ENCODE measurements around the gene GTF2H4.
A peak's percentile ranks its signal among the peaks of the same experiment; 100 is the strongest.
"Not testable (repeated sequence)": the region's sequence is repeated elsewhere in the genome, so short reads cannot be mapped to it uniquely, and the experiment has no call there.

GTF2H4 gene

DNA sequence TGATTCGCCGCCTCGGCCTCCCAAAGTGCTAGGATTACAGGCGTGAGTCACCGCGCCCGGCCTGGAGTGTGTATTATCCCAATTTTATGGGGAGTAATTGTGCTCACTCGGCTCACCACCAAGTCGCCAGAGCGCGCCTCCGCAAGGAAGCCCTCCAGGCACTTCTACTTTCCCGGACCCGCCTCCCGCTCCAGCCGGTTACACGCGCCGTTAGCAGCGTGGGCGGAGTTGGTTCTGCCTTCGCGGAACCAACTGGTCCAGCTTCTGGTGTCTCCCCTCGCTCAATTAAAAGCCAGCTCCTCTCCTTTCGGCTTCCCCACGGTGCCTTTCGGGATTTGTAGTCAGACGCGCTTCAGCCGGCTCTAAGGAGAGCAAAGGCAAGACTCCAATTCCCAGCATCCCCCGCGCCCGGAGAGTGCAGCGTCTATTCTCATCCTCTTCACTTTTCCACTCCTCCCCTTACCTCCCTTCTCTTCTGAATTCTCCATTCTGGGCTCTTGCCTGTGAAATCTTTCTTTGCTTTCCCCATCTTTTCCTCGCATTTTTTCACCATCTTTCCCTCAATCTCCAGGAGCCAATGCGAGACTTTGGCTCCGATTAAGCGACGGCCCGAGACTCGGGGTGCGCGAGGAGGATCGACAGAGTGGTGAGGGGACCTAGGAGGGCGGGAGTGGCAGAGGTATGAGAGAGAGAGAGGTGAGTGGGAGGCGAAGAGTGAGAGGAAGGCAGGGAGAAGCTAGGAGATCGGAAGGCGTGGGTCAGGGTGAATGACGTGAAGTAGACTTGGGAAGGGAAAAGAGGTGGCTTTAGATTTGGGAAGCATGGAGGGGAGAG lies at the start of gene GTF2H4:
TSS of gene GTF2H4 (plus strand) at position 450 of the 834 bp plus-strand sequence.
- no peak for FAIRE-seq
- peak; percentile 81 for DNase-seq (ENCODE audit: insufficient read length, low spot score)
- TF ChIP-seq, protein P1, sequence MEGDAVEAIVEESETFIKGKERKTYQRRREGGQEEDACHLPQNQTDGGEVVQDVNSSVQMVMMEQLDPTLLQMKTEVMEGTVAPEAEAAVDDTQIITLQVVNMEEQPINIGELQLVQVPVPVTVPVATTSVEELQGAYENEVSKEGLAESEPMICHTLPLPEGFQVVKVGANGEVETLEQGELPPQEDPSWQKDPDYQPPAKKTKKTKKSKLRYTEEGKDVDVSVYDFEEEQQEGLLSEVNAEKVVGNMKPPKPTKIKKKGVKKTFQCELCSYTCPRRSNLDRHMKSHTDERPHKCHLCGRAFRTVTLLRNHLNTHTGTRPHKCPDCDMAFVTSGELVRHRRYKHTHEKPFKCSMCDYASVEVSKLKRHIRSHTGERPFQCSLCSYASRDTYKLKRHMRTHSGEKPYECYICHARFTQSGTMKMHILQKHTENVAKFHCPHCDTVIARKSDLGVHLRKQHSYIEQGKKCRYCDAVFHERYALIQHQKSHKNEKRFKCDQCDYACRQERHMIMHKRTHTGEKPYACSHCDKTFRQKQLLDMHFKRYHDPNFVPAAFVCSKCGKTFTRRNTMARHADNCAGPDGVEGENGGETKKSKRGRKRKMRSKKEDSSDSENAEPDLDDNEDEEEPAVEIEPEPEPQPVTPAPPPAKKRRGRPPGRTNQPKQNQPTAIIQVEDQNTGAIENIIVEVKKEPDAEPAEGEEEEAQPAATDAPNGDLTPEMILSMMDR (IDR thresholded peaks at IDR 0.05; ENCODE audit: insufficient read depth, missing control alignments): no peak

DNA sequence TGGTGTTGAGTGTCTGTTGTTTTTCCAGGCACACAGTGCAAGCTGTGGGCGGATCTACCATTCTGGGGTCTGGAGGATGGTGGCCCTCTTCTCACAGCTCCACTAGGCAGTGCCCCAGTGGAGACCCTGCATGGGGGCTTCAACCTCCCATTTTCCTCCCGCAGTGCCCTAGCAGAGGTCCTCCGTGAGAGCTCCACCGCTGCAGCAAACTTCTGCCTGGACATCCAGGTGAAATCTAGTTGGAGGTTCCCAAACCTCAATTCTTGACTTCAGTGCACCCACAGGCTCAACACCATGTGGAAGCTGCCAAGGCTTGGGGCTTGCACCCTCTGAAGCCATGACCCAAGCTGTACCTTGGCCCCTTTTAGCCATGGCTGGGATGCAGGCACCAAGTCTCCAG lies 48.3 kb upstream of the GTF2H4 start:
- DNase-seq (ENCODE audit: insufficient read length, low spot score); FAIRE-seq: not testable (repeated sequence)

DNA sequence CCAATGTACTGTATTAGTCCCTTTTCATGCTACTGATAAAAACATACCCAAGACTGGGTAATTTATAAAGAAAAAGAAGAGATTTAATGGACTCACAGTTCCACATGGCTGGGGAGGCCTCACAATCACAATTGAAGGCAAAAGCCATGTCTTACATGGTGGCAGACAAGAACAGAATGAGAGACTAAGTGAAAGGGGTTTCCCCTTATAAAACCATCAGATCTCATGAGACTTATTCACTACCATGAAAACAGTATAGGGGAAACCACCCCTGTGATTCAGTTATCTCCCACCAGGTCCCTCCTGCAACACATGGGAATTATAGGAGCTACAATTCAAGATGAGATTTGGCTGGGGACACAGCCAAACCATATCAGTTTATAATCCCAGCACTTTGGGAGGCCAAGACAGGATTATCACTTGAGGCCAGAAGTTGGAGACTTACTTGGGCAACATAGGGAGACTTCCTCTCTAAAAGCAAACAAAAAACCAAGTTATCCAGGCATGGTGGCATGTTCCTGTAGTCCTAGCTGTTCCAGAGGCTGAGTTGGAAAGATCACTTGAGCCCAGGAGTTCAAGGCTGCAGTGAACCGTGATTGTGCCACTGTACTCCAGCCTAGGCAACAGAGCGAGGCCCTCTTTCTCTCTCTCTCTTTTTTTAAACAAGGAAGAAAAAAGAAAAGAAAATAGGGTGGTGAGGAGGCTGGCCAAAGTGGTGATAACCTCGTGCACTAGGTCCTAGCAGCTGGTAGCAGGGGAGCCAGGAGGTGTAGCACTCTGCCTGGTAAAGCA lies 46.6 kb upstream of the GTF2H4 start:
- DNase-seq (ENCODE audit: insufficient read length, low spot score): no peak
- TF ChIP-seq, protein P1 (IDR thresholded peaks at IDR 0.05; ENCODE audit: insufficient read depth, missing control alignments): no peak
- FAIRE-seq: no peak

DNA sequence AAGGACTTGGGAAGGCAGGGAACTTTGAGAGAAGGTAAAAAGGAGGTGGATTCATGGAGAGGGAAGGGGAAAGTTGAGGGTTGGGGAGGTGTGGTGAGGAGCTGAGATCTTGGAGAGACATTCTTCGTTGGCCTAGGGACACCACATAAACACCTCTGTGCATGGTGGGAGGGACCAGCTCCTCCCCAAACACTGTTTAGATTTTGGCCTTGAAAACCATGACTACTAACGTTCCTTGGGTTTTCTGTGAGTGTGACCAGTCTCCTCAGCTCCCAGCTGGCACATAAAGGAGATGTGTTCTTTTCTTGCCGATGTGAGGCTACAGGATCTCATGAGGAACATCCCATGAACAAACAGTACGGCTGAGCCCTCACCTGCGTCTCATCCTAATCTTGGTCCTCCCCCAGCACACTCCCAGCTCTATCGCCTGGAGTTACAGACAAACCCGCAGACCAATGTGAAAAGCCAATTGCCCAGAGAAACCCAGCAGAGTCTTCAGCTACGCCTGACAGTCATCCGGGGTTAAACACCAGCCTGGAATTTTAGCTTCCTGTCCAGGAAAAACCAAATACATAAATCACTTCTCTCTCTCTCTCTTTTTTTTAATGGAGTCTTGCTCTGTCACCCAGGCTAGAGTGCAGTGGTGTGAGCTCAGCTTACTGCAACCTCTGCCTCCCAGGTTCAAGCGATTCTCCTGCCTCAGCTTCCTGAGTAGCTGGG lies 45.7 kb upstream of the GTF2H4 start:
- TF ChIP-seq, protein P1 (IDR thresholded peaks at IDR 0.05; ENCODE audit: insufficient read depth, missing control alignments): no peak
- FAIRE-seq (no peak), DNase-seq (ENCODE audit: insufficient read length, low spot score) (no peak)

DNA sequence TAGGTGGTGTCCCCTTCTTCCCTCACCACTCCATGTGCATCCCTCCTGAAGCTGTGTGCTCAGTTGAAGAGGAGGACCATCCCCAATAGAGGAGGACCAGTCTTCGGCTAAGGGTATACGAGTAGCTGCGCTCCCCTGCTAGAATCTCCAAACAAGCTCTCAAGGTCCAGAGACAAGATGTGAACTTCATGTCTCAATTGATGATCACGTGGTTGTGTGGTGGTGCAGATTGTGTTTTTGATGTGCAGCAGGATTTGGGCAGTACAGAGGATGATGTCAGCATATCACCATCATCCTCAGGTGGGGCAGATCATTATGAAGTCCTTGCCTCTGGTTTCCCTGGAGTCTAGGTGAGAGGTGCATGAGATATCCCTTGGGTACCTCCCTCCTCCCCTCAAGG lies 43.7 kb upstream of the GTF2H4 start:
- no peak for DNase-seq (ENCODE audit: insufficient read length, low spot score)
- TF ChIP-seq, protein P1 (IDR thresholded peaks at IDR 0.05; ENCODE audit: insufficient read depth, missing control alignments): no peak
- no peak for FAIRE-seq

DNA sequence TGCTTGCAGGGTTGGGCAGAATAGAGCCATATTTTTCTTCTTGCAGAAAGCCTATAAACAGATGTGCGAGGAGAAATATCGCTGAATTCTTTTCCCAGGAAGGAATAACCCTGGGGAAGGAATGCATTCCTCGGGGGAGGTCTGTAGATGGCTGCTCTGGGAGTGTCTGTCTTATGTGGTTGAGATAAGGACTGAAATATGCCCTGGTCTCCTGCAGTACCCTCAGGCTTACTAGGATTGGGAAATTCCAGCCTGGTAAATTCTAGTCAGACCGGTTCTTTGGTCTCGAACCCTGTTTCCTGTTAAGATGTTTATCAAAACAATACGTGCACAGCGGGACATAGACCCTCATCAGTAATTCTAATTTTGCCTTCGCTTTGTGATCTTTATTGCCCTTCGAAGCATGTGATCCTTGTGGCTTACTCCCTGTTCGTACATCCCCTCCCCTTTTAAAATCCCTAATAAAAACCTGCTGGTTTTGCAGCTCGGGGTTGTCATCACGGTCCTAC lies 38.7 kb upstream of the GTF2H4 start:
- not testable (repeated sequence) for FAIRE-seq; DNase-seq (ENCODE audit: insufficient read length, low spot score)

DNA sequence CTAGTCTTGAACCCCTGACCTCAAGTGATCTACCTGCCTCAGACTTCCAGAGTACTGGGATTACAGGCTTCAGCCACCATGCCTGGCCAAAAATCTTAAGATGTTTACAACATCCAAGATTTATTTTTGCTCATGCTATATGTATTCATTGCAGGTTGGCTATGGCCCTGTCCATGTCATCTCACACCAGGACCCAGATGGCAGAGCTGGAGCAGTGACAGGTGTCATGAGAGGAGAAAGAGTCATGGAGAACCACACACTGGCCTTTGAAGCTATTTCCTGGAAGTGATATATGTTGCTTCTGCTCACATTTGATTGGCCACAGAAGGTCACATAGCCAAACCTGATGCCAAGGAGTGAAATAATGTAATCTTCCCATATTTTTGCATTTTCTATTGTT lies 37.5 kb upstream of the GTF2H4 start:
- DNase-seq (ENCODE audit: insufficient read length, low spot score) (no peak), FAIRE-seq (no peak)
- TF ChIP-seq, protein P1 (IDR thresholded peaks at IDR 0.05; ENCODE audit: insufficient read depth, missing control alignments): no peak

All from D721Med (cell line).